NCI-H2196 treated with DMSO at 0.1 percent for 48 hours (cell line): ENCODE data around the gene RBMS2.

ENCODE experiments used
- DNase-seq: peaks from one replicate; lab custom pipeline; 2025; ENCODE audit not compliant: unreplicated experiment; lab: John Stamatoyannopoulos, UW

RBMS2 gene

GRCh38 chr12:56629459-56630179, 108.0 kb downstream of the RBMS2 start:
- DNase-seq = no peak

- DNase-seq = peak; percentile 68
These were observed 108.6 kb downstream of the RBMS2 start, which contains the start of gene BAZ2A for GRCh38 chr12:56630180-56630632. Gene BAZ2A (minus strand): TSS chr12:56630326. CDS start chr12:56617530, 12,796 bp downstream.

DNA sequence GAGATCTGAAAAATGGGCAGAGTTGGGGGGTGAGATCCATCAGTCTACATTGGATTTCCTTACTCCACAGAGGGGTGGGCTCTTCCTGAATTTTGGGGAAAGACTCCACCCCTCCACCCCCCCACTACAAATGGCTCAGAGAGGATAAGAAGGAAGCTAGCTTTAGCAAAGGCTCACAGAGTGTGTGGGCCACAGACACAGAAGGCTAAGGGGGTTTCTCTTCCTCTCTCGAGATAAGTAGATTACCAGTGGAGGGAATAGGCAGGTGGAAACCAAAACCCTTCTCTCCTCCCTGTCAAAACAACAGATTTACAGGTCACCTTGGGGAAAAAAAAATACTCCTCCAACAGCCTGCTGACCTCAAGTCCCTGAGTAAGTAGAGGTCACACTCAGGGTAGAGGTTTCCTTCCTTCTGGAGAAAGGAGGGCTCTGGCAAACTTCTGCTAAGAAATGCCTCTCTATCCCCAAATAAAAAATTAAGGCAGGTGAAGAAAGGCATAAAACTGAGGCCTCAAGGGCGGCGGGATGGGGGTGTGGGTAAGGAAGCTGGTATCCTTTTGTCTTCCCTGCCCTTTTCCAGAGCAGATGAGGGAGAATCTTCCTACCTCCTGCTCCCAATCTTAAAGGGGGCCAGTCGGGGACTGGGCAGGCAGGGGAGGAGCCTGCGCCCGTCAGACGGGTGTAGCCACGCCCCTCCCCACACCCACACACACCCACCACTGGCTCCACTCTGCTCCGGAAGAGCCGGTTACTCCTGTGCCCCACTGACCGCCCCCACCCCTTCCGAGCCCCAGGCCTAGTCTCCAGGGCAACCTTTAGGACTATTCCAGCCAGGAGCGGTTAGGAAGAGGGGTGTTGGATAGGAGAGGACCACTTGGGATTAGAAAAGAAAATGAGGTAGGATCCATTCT, 110.4 kb downstream of the RBMS2 start:
- DNase-seq = peak; percentile 33

DNA sequence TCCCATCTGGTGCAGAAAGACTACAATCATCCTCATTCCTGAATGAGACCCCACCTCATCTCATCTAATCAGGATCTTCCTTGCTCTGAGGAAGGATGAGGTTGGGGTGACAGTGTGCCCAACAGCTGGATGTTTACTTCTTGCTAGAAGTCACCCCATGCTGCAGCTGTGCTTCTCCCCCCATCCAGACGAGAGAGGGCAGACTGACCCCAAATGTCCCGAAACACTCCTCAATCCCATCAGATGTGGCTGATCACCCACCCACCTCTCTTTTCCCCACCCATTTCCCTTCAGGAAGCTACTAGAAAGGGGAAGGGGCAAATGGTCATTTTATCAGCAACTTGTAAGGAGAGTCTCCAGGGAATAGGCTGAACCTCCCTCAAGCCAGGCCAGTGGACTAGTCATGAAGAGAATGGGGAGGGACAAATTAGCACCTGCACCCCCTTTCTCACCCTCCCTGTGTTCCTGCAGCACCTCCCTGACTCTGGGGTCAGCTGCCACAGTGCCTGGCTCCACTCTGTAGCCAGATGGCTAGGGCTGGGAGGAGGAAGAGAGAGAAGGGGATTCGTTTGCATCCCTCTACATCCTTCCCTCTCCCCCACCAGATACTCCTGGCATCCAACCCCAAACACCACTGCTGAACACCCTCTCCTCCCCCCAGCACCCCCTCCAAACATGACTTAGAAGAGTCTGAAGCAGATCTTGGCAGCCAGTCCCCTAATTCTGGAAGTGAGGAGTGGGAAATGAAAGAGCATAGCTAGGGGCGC, 111.3 kb downstream of the RBMS2 start:
- DNase-seq = no peak

DNA sequence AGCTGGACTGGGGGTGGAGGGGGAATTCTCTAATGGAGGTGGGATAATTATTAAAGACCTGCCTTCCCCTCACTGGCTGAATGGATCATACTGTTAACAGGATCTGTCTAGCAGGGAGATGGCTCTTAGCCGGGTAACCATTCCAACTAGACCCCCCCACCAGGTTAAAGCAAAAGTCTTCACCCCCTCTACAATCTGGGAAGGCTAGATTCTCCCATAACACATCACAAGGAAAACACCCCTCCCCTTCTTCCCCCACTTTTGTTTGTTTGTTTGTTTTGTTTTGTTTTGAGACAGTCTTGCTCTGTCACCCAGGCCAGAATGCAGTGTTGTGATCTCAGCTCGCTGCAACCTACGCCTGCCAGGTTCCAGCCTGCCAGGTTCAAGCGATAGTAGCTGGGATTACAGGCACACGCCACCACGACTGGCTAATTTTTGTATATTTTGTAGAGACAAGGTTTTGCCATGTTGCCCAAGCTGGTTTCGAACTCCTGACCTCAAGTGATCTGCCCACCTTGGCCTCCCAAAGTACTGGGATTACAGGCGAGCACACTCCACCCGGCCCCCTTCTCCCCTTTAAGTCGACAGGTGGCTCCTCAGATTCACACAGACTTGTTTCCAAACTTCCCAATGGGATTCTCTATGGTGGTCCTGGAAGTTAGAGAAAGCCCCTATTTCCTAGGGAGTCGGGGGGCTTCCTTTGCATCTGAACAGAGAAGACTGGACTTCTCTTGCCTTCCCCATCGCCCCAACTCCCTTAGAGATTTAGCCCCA, 112.0 kb downstream of the RBMS2 start:
- DNase-seq = no peak

DNA sequence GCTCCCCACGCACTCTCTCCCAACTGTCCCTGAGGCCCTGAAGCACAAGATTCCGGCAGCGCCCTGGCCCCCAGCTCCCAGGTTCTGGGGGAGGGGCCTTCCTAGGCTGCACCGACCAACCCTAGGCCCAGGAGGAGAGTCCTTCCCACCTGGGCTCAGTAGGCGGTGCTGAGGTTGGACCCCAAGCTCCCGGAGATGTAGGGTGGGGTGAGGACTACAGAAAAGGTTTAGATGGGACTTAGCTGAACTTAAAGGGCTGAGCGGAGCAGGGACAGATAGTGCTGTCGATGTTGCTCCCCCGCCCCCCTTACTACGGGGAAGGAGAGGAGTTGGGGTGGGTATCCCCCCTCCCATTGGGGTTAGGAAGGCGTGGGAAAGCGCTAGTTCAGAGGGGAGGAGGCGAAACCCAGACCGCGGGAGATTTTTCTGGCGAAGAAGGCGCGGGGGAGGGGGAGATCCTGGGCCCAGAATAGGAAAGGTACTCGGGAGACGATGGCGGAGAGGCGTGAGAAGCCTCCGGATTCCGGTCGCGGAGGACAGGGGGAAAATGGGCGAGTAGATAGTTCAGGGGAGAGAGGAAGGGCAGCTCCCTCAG, 112.7 kb downstream of the RBMS2 start:
- peak; percentile 55 for DNase-seq

GRCh38 chr12:56634837-56635791, 113.5 kb downstream of the RBMS2 start:
- DNase-seq = peak; percentile 73

DNA sequence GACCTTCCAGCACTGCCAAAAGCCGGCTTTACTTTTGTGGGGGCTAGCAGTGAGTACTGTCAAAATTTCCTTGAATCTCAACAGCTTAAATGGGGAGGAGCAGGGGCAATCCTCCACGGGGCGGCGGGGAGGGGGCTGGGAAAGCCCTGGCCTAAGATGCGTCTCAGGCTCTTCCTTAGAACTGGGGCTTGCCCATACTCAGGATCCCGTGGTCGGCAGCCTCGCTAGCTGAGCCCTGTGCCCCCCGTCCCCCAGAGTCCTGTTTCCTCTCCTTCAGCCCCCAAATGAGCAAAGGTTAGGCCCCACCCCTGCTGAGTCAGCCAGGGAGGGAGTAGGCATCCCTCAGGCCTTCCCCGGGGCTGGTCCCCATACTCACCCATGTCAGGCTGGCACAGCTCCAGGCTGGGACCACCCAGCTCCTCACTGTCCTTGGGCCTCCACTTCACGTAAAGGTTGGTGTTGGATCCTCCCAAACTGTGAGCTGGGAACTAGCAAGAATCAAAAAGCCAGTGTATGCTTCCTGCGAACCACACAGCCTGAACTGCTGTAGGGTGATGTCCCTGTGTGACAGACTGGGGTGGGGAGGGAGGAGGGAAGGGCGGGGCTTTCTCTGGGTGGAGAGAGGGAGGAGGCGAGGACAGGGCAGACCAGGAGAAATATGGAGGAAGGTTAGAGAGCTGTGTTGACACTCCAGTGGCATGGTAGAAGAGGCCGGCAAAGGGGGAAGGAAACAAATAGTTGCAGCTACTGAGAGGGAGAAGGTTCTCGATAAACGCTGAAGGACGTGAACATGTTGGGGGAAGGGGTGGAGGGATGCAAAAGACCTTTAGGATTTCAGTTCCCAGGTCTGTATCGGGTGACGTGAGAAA, 114.4 kb downstream of the RBMS2 start:
- peak; percentile 73 for DNase-seq

GRCh38 chr12:56636675-56637540, 115.3 kb downstream of the RBMS2 start:
- DNase-seq = peak; percentile 99

- DNase-seq = no peak
These were observed 116.0 kb downstream of the RBMS2 start for GRCh38 chr12:56637621-56638020.

DNA sequence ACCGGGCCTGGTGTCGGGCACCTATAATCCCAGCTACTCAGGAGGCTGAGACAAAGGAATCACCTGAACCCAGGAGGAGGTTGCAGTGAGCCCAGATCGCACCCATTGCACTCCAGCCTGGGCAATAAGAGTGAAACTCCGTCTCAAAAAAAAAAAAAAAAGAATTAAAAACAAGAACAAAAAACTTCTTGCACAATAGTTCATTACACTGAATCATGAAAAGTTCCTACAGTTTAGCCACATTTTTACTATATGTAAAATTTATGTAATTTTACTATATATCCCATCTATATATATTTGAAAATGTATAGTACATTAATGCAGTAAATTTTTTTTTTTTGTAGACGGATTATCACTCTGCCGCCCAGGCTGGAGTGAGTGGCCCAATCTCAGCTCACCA, 119.6 kb downstream of the RBMS2 start:
- no peak for DNase-seq

- no peak for DNase-seq
These were observed 123.0 kb downstream of the RBMS2 start for GRCh38 chr12:56644654-56645053.

GRCh38 chr12:56645201-56645716, 123.6 kb downstream of the RBMS2 start:
- DNase-seq = no peak
